Stomach smooth muscle (tissue), 2 donors: Measurements from ENCODE around the gene OSBPL7.

Source experiments
- H3K27ac ChIP-seq: one replicate; pipeline ENCODE4 v1.7.0; 2013; ENCODE audit warnings: mild to moderate bottlenecking, low read length, inconsistent platforms
- H3K27me3 ChIP-seq, 2 donors: one replicate each; pipeline ENCODE4 v1.7.0; 2013; ENCODE audit warnings: low read length in 2 of 2; ENCODE audit not compliant: insufficient read depth in 2 of 2, control insufficient read depth in 1 of 2
- H3K36me3 ChIP-seq, 2 donors: one replicate each; pipeline ENCODE4 v1.7.0; 2013; ENCODE audit warnings: low read length in 2 of 2; ENCODE audit not compliant: control insufficient read depth in 2 of 2, insufficient read depth in 2 of 2
- H3K4me1 ChIP-seq: one replicate; pipeline ENCODE4 v1.7.0; 2013; ENCODE audit warnings: low read length; ENCODE audit not compliant: control insufficient read depth, insufficient read depth
- H3K4me3 ChIP-seq, 2 donors: one replicate each; pipeline ENCODE4 v1.7.0; 2013; ENCODE audit warnings: low read length in 2 of 2
- H3K9ac ChIP-seq, 2 donors: one replicate each; pipeline ENCODE4 v1.7.0; 2013; ENCODE audit warnings: low read length in 2 of 2, mild to moderate bottlenecking in 1 of 2
- H3K9me3 ChIP-seq, 2 donors: one replicate each; pipeline ENCODE4 v1.7.0; 2013; ENCODE audit warnings: low read length in 2 of 2; ENCODE audit not compliant: control insufficient read depth in 2 of 2
- donor health status: healthy.
- donor health status: Pancreatic carcinoma.

The OSBPL7 gene

GRCh38 chr17:47838636-47839035 is 17.0 kb upstream of the OSBPL7 start:
- no peak overlapping the region for H3K27ac ChIP-seq
- H3K4me3 ChIP-seq = no peak overlapping the region
- H3K36me3 ChIP-seq = peaks cover 4 to 5% of the 10 kb centered on the region in 2 donors
- no peaks in the 10 kb centered on the region for H3K9me3 ChIP-seq
- H3K9ac ChIP-seq = no peak overlapping the region
- no peaks in the 10 kb centered on the region for H3K27me3 ChIP-seq
- peaks cover 24% of the 10 kb centered on the region for H3K4me1 ChIP-seq

GRCh38 chr17:47837401-47838039 is 15.9 kb upstream of the OSBPL7 start:
- H3K27ac ChIP-seq = no peak overlapping the region
- peaks cover 4 to 5% of the 10 kb centered on the region in 2 donors for H3K36me3 ChIP-seq
- H3K27me3 ChIP-seq = no peaks in the 10 kb centered on the region
- peaks cover 24% of the 10 kb centered on the region for H3K4me1 ChIP-seq
- no peak overlapping the region for H3K4me3 ChIP-seq
- H3K9me3 ChIP-seq = no peaks in the 10 kb centered on the region
- no peak overlapping the region for H3K9ac ChIP-seq

GRCh38 chr17:47836601-47837000 is 15.0 kb upstream of the OSBPL7 start:
- Histone ChIP-seq H3K9me3 (no peaks in the 10 kb centered on the region), H3K4me1 (peaks cover 26% of the 10 kb centered on the region)

DNA sequence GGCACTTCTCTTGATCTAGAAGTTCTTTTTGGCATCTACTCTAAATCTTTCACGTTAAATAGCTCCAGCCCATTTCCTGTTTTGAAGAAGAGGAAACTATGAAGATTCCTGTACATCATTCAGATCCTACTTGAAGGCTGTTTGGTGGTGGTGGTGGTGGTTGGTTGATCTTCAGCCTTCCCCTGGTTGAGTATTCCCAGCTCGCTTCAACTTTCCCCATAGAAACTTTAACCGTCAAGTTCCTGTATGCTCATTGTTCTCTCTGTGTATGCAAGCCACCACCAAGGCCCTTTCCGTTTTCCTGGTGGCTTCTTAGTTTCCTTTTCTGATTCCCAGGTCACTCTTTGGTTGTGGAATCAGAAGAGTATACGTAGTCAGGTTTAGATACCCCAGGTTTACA is 13.2 kb upstream of the OSBPL7 start:
- Histone ChIP-seq H3K4me3 (no peak overlapping the region), H3K27me3 (no peaks in the 10 kb centered on the region), H3K9me3 (no peaks in the 10 kb centered on the region), H3K27ac (no peak overlapping the region), H3K9ac (no peak overlapping the region), H3K4me1 (peaks cover 28% of the 10 kb centered on the region), H3K36me3 (peaks cover 4 to 5% of the 10 kb centered on the region in 2 donors)

More at GRCh38 chr17:47836601-47837000, 15.0 kb upstream of the OSBPL7 start:
- H3K4me3 ChIP-seq = no peak overlapping the region
- H3K27me3 ChIP-seq = no peaks in the 10 kb centered on the region
- H3K36me3 ChIP-seq = peaks cover 4 to 5% of the 10 kb centered on the region in 2 donors
- no peak overlapping the region for H3K27ac ChIP-seq
- no peak overlapping the region for H3K9ac ChIP-seq

GRCh38 chr17:47831934-47832327 is 10.3 kb upstream of the OSBPL7 start:
- no peaks in the 10 kb centered on the region for H3K9me3 ChIP-seq
- H3K27me3 ChIP-seq = no peaks in the 10 kb centered on the region
- peak overlapping the region; percentile 69 for H3K27ac ChIP-seq
- peaks cover 23% of the 10 kb centered on the region for H3K4me1 ChIP-seq
- H3K4me3 ChIP-seq = peak overlapping the region; percentile 94 to 99
- H3K36me3 ChIP-seq = peaks cover 10 to 15% of the 10 kb centered on the region in 2 donors
- H3K9ac ChIP-seq = peak overlapping the region; percentile 58 to 79

- Histone ChIP-seq H3K27me3 (no peaks in the 10 kb centered on the region), H3K27ac (peak within 1 kb of the TSS; percentile 69), H3K9me3 (no peaks in the 10 kb centered on the region), H3K4me1 (peaks cover 23% of the 10 kb centered on the region), H3K4me3 (peak within 1 kb of the TSS; percentile 94 to 99), H3K9ac (peak within 1 kb of the TSS; percentile 79 to 97), H3K36me3 (peaks cover 17 to 21% of the 10 kb centered on the region in 2 donors)
These were observed 9.7 kb upstream of the OSBPL7 start, which contains the start of the genes LRRC46 and MRPL10 for GRCh38 chr17:47831003-47831933. Gene LRRC46, plus strand, starts transcription at chr17:47831670. Its CDS starts 320 bp downstream, at chr17:47831990. Gene MRPL10, minus strand, starts transcription at chr17:47831541. Its CDS starts 30 bp downstream, at chr17:47831511.

GRCh38 chr17:47830396-47831002 is 8.9 kb upstream of the OSBPL7 start:
- Histone ChIP-seq H3K36me3 (peaks cover 19 to 20% of the 10 kb centered on the region in 2 donors), H3K9ac (peak overlapping the region; percentile 79 to 97), H3K4me1 (peaks cover 23% of the 10 kb centered on the region), H3K27ac (peak overlapping the region; percentile 69), H3K9me3 (no peaks in the 10 kb centered on the region), H3K4me3 (peak overlapping the region; percentile 94 to 99), H3K27me3 (no peaks in the 10 kb centered on the region)

DNA sequence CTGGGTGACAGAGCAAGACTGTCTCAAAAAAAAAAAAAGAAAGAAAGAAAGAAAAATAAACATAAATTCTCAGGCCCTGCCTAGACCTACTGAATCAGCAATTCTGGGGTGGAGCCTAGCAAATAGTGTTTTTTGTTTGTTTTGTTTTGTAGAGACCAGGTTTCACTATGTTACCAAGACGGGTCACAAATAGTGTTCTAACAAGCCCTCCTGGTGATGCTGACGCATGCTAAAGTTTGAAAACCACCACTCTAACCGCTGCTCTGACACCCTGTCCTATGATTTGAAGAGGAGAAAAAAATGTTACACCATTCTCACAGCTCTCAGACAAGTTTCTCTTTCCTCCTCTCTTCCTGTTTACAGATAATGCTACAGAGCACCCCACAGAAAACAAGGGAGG is 8.3 kb upstream of the OSBPL7 start:
- Histone ChIP-seq H3K4me1 (peaks cover 23% of the 10 kb centered on the region), H3K4me3 (no peak overlapping the region), H3K9ac (no peak overlapping the region), H3K27ac (no peak overlapping the region), H3K9me3 (no peaks in the 10 kb centered on the region), H3K27me3 (no peaks in the 10 kb centered on the region), H3K36me3 (peaks cover 22 to 24% of the 10 kb centered on the region in 2 donors)

DNA sequence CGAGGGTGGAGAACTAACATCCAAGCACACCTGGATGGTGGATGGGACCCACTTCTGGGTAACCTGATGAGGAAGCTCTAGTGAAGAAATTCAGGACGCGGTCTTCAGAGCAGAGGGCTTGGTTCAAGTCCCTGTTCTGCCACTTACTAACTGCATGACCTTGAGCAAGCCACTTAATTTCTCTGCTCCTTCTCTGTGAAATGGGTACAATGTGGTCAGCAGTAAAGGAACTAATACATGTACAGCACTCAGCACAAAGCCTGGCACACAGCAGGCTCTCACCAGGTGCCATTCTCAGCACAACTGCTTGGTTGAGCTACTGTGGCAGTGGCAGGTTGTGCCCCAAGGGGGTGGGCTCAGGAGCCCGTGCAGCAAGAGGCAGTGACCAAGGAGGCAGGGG is 1.9 kb upstream of the OSBPL7 start:
- H3K9ac ChIP-seq = no peak overlapping the region
- H3K27me3 ChIP-seq = peaks cover 0 to 6% of the 10 kb centered on the region in 2 donors
- peaks cover 33 to 42% of the 10 kb centered on the region in 2 donors for H3K36me3 ChIP-seq
- no peaks in the 10 kb centered on the region for H3K9me3 ChIP-seq
- H3K4me1 ChIP-seq = peaks cover 19% of the 10 kb centered on the region
- H3K27ac ChIP-seq = no peak overlapping the region
- no peak overlapping the region for H3K4me3 ChIP-seq

DNA sequence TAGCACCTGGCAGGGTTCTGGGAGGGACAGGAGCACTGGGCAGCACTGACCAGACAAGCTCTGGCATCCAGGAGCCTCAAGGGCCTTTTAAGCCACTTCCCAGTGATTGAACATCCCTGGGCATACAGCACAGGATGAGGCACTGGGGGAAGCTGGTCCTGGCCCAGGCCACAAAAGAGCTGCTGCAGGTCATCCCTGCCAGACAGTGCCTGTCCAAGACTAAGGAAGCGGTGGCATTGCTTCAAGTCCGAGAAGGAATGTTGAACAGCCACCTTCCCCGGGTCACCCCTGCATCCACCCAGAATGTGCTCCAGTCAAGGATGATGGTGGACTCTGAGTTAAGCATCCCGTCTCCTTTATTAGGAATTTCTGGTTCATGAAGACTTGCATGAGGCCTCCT is 1.2 kb upstream of the OSBPL7 start:
- Histone ChIP-seq H3K9ac (no peak overlapping the region), H3K4me1 (peaks cover 19% of the 10 kb centered on the region), H3K4me3 (no peak overlapping the region), H3K9me3 (no peaks in the 10 kb centered on the region), H3K27ac (no peak overlapping the region), H3K27me3 (peaks cover 0 to 6% of the 10 kb centered on the region in 2 donors), H3K36me3 (peaks cover 28 to 38% of the 10 kb centered on the region in 2 donors)
